ENCODE results near the gene GPR4. TPM values are rescaled to one million over a fixed set of nuclear protein-coding genes. Genes with fewer than 3 reads are reported as not detected.
"Not testable (repeated sequence)": the region's sequence is repeated elsewhere in the genome, so short reads cannot be mapped to it uniquely, and the experiment has no call there.

Gene GPR4
- total and polyA plus RNA-seq, 2 of the 8 experiments (the other 6 are each of a cell fraction or from before 2014, with no cell fraction given), result 0.19 to 0.39 TPM

DNA sequence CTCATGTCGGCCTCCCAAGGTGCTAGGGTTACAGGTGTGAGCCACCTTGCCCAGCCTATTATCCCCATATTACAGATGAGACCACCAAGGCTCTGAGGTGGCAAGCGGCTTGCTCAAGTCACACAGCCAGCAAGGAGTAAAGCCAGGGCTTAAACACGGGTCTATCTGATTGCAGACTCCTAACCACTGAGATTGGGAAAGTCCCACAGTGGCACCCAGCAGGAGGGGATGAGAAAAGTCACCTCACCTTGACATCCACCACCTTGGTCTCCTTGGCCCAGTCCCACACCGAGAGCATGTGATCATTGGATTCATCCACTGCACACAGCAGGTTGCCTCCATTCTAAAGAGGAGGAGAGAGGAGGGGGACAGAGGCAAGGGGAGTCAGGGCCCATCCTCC is 27.7 kb upstream of the GPR4 start (continued):
- TF ChIP-seq SP2 (IDR thresholded peaks at IDR 0.05; ENCODE audit: low read length) (no peak), BRCA1 (IDR thresholded peaks at IDR 0.05; ENCODE audit: low read depth, low read length) (no peak)

DNA sequence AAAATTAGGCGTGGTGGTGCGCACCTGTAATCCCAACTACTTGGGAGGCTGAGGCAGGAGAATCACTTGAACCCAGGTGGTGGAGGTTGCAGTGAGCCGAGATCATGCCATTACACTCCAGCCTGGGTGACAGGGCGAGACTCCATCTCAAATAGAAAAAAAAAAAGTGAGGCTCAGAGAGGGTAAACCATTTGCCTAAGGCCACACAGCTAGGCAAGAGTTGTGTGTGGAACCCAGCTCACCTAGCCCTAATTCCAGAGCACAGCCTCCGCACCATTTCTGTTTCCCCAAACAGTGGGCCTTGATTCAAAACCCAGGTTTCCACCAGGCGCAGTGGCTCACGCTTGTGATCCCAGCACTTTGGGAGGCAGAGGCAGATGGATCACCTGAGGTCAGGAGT is 26.2 kb upstream of the GPR4 start:
- not testable (repeated sequence) for H2BK5ac ChIP-seq (ENCODE audit: low read depth, low read length); H4K5ac ChIP-seq (ENCODE audit: insufficient read length, low read depth, low read length); DNase-seq (ENCODE audit: low read depth in 1 of 2, low spot score in 2 of 2); FAIRE-seq; H3K79me1 ChIP-seq (ENCODE audit: low read depth, low read length); H3K9me3 ChIP-seq (ENCODE audit: insufficient read depth in 2 of 2, low read depth in 1 of 2, low read length in 1 of 2); H3K14ac ChIP-seq (ENCODE audit: insufficient read length); H2AK5ac ChIP-seq (ENCODE audit: low read depth, low read length); H3K23ac ChIP-seq (ENCODE audit: insufficient read length); H3K4me3 ChIP-seq (ENCODE audit: extremely low read depth in 1 of 4, insufficient read depth in 2 of 4, low read depth in 3 of 4, low read length in 4 of 4); H2AFZ ChIP-seq (ENCODE audit: low read length); H4K20me1 ChIP-seq (replicated peaks in 1 of 2; ENCODE audit: control insufficient read depth in 1 of 2, insufficient read depth in 2 of 2, low read length in 2 of 2); H3K27ac ChIP-seq (ENCODE audit: low read depth, low read length); H2BK120ac ChIP-seq (replicated peaks; ENCODE audit: low read depth, low read length); H3K4me2 ChIP-seq (ENCODE audit: insufficient read depth in 1 of 2, low read depth in 2 of 2, low read length in 2 of 2); H3K18ac ChIP-seq (ENCODE audit: extremely low read depth, low read length); H2BK20ac ChIP-seq (ENCODE audit: low read length); H3K27me3 ChIP-seq (replicated peaks in 1 of 4; ENCODE audit: control insufficient read depth in 3 of 4, extremely low read depth in 1 of 4, insufficient read depth in 3 of 4, low read length in 3 of 4); H3K79me2 ChIP-seq (ENCODE audit: control insufficient read depth in 1 of 2, insufficient read depth in 2 of 2, low read length in 2 of 2); H2BK15ac ChIP-seq (ENCODE audit: low read length); H3K4me1 ChIP-seq (replicated peaks in 1 of 4; ENCODE audit: control insufficient read depth in 3 of 4, insufficient read depth in 4 of 4, low read length in 3 of 4); H4K8ac ChIP-seq (ENCODE audit: extremely low read depth, insufficient read depth, low read length); H3K4ac ChIP-seq (replicated peaks; ENCODE audit: insufficient read length, low read depth, low read length); H4K91ac ChIP-seq (replicated peaks; ENCODE audit: insufficient read length, low read length); H3K36me3 ChIP-seq (ENCODE audit: control insufficient read depth in 2 of 4, insufficient read depth in 4 of 4, low read length in 3 of 4); H3K56ac ChIP-seq (replicated peaks; ENCODE audit: insufficient read length, low read depth, low read length); H3K9ac ChIP-seq (replicated peaks in 1 of 4; ENCODE audit: extremely low read depth in 1 of 4, low read depth in 3 of 4, low read length in 3 of 4); H2BK12ac ChIP-seq (ENCODE audit: low read depth, low read length); H3K23me2 ChIP-seq (ENCODE audit: low read depth, low read length)
- ChIA-PET CTCF (ENCODE audit: partially characterized antibody) (interaction anchor here (1.0 kb wide), 1 partner anchor 21 kb away, joined by 3 read pairs; no protein-coding TSS in a partner anchor), POLR2A (ENCODE audit: partially characterized antibody) (interaction anchor here (1.0 to 10.3 kb wide), 3 partner anchors 10 to 44 kb away, joined by 3 to 119 read pairs (median 7); no protein-coding TSS in a partner anchor)
- 92% methylated on average over 7 of the region's 7 CpGs; no CpG with 5 or more reads in 1 of the 2 experiments for WGBS, 2 experiments (ENCODE audit: extremely low coverage in 1 of 2, insufficient coverage in 1 of 2, insufficient read length in 1 of 2, insufficient replicate concordance in 2 of 2, low coverage in 1 of 2, low lambda C conversion rate in 2 of 2, missing lambda C conversion rate in 1 of 2)
